RPMI7951 (cell line): ENCODE measurements around the gene POU2F1. TPM values are rescaled to one million over a fixed set of nuclear protein-coding genes. Genes with fewer than 3 reads are reported as not detected.

Experiments used
- DNase-seq: peaks from one replicate; pipeline ENCODE4 v3.0.0-alpha.2; 2012; ENCODE audit warnings: low read depth
- total RNA-seq: library from RNA; depleted of rRNA; stranded (reverse); fragments of >200 nt; shearing (Covaris generic); gene quantifications from 2 replicates; pipeline ENCODE4 v1.2.3, GENCODE V29; 2014

The POU2F1 gene
- total RNA-seq, 1 experiment from 2014 or later: 8.4 TPM

DNA sequence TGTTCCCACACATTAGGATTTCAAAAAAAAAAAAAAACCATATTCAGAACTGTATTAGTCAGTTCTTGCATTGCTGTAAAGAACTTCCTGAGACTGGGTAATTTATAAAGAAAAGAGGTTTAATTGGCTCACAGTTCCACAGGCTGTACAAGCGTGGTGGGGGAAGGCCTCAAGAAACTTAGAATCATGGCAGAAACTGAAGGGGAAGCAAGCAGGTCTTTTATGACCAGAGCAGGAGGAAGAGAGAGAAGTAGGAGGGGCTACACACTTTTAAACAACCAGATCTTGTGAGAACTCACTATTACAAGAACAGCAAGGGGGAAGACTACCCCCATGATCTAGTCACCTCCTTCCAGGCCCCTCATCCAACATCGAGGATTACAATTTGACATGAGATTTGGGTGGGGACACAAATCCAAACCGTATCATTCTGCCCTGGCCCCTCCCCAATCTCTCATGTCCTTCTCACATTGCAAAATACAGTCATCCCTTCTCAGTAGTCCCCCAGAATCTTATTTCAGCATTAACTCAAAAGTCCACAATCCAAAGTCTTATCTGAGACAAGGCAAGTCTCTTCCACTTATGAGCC lies 51.8 kb downstream of the POU2F1 start:
- DNase-seq: no peak

DNA sequence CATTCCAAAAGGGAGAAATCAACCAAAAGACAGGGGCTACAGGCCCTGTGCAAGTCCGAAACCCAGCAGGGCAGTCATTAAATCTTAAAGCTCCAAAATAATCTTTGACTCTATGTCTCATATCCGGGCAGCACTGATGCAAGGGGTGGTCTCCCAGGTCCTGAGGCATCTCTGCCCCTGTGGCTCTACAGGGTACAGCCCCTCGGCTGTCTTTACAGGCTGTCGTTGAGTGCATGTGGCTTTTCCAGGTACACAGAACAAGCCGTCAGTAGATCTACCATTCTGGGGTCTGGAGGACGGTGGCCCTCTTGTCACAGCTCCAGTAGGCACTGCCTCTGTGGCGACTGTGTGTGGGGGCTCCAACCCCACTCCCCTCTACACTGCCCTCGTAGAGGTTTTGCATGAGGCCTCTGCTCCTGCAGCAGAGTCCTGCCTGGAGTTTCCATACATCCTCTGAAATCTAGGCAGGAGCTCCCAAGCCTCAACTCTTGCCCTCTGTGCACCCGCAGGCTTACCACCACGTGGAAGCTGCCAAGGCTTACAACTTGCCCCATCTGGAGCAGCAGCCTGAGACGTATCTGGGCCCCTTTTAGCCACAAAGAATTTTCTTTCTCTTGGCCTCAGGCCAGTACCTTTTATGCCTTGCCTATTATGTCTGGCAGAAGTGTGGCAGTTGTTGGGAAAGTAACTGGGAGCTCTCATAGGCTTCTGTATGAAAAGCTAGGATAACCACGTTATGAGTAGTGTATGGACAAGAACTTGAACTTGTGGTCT lies 52.5 kb downstream of the POU2F1 start:
- peak; percentile 91 for DNase-seq

DNA sequence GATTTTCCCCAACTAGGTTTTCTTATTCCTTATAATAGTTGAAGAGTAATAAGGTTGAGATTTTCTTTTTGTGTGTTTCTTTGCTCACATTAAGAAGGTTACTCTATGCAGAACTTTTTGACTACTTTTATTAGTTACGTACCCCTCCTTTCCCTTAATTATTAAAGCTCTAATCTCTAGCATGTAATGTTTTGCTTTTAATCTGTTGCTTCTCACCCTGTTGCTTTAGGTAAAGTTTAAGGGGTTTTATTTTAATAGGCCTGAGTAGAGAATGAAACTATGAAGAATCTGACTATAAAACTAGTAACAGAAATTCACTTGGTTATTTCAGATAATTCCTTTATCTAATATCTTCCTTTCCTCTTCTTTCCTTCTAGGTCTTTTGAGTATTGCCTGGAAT lies 53.4 kb downstream of the POU2F1 start:
- no peak for DNase-seq

DNA sequence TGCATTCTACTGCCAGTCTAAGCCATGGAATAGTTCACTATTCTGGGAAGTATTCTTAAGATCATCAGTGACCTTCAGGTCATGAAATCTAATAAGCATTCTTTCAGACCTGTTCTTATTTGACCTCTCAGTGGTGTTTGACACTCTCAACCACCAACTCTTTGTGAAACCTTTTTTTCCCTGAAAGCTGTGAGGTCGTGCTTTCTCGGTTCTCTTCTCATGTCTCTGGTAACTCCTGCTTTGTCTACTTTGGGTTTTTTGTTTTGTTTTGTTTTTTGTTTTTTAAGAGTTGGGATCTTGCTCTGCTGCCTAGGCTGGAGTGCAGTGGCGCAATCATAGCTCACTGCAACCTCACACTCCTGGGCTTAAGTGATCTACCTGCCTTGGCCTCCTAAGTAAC lies 56.3 kb downstream of the POU2F1 start:
- no peak for DNase-seq

DNA sequence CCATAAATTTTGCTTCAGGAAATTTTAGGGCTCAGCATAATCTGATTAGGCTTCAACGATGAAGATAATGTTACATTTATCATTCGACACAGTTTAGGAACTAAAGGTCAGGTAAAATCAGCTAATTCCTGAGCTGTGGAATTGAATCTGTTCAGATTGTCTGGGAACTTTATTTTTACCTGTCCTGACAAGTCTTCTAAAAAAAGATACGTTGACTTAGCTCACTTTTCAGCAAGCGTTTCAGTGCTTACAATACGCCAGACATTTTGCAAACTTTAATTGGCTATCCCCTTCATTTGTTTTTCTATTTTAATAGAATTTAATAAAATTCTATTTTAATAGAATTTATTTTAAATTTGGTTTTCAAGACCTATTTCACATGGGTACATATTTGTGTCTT lies 57.8 kb downstream of the POU2F1 start:
- DNase-seq: no peak

DNA sequence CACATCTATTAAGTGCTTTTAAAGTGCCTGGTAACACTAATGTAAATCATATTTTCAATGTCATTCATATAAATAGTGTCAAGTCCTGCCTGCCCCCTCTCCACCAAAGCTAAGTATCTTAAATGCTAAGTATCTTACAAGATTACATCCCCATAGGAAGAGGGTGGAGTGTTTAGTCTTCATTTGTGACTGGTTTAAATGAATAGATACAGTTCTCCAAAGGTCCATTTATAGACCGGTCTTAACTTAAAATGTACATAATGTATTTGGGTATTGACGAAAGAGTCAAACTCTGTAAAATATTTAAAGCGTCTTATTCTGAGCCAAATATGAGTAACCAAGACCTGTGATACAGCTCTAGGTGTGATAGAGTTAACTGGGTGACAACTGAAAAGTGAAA lies 60.2 kb downstream of the POU2F1 start:
- DNase-seq: no peak

DNA sequence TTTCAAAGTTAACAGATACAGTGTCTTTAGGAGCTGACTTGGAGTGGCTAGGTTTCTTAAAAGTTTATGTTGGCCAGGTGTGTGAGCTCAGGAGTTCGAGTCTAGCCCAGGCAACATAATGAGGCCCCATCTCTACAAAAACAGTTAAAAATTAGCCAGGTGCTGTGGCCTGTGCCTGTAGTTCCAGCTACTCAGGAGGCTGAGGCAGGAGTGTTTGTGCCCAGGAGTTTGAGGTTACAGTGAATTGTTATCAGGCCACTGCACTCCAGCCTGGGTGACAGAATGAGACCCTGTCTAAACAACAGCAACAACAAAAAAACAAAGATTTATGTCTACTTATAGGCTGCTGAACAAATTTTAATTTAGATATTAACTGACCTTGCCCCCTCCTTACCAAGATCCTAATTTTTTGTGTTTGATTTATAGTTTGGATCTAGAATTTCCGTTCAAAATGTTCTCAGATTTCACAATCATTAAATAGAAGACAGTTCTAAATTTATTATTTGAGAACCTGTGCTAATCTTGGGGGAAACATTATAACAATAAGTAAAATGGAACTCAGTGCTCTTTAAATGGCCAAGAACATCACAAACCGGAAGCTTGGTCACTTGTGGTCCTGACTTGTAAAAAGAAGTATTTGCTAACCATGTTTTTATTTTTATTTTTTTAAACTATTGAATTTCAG lies 67.8 kb downstream of the POU2F1 start:
- DNase-seq: no peak

DNA sequence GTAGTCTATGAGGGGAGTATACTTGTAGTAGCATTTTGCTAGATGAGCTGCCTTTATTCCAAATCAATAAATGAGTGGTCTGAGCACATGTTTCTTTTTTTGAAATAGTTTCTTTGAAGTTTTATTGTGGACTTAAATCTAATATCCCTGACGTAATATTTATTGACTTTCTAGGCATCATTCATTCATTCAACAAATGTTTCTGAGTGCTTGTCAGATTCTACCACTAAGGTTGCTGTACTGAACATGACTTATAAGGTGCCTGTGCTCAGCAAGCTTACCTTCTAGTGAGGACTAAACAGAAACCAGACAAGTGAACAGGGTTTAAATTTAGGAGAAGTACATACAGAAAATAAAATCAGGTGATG lies 68.4 kb downstream of the POU2F1 start:
- no peak for DNase-seq

DNA sequence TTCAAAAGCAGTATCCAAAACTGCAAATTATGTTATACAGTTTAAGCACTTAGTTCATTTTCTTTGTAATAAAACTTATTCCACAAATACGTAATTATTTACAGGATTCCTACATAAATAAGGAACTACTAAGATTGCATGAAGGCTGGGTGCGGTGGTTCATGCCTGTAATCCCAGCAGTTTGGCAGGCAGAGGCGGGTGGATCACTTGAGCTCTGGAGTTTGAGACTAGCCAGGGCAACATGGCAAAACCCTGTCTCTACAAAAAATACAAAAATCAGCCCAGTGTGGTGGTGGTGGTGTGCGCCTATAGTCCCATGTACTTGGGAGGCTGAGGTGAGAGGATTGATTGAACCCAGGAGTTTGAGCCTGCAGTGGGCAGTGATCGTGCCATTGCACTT lies 69.3 kb downstream of the POU2F1 start:
- DNase-seq: no peak

DNA sequence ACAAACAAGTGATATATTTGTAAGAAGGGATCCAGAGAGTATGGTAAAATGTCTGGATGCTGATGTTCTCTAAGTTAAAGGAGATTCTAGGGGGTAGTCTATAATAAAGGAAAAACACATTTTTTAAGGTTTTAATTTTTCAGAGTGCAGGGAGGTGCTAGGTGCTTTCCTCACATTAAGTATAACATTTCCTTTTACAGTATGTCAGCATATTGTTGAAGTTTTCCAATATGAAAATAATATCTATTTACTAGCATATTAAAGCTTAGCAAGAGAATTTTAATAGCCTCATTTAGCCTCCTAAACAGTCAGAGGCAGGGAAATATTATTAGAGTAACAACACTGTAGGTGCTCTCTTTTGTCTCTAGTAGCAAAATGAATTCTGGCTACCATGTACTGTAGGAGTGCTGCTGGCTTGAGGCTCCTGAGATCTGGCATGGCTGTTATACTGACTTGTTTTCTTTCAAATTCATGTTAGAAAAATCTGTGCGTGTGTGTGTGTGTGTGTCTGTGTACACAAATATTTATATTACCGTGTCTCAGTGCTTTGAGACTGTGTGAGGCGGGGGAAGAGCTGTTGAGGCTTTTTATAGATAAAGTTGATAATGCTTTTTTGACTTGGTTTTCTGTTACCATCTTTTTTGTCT lies 71.0 kb downstream of the POU2F1 start:
- no peak for DNase-seq

DNA sequence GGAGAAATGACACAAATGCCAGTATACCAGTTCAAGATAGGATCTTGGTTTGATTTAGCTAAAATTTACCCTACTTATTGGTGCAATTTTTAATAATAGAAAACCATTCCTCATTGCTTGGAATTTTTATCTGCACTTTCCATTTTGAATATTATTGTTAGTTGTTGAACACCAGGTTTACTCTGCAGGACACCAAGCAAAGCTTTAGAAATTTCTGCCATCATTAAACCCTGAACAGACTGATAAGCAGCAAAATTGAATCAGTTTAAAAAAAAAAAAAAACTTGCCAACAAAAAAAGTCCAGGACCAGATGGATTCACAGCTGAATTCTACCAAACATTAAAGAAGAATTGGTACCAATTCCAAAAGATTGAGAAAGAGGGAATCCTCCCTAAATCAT lies 71.5 kb downstream of the POU2F1 start:
- DNase-seq: no peak

DNA sequence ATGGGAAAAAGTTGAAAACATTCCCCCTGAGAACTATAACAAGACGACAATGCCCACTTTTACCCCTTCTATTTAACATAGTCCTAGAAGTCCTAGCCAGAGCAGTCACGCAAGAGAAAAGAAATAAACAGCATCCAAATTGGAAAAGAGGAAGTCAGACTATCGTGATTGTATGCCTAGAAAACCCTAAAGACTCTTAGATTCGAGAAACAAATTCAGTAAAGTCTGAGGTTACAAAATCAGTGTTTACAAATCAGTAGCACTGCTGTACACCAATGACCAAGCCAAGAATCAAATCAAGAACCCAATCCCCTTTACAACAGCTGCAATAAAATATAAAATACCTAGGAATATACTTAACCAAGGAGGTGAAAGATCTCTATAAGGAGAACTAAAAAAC lies 72.4 kb downstream of the POU2F1 start:
- DNase-seq: no peak

DNA sequence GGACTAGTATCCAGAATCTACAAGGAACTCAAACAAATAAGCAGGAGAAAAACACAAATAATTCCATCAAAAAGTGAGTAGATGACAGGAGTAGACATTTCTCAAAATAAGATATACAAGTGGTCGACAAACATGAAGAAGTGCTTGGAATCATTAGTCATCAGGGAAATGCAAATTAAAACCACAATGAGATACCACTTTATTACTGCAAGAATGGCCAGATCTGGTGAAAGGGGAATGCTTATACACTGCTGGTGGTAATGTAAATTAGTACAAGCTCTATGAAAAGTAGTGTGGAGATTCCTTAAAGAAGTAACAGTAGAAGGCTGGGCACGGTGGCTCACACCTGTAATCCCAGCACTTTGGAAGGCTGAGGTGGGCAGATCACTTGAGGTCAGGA lies 73.8 kb downstream of the POU2F1 start:
- DNase-seq: peak; percentile 37

DNA sequence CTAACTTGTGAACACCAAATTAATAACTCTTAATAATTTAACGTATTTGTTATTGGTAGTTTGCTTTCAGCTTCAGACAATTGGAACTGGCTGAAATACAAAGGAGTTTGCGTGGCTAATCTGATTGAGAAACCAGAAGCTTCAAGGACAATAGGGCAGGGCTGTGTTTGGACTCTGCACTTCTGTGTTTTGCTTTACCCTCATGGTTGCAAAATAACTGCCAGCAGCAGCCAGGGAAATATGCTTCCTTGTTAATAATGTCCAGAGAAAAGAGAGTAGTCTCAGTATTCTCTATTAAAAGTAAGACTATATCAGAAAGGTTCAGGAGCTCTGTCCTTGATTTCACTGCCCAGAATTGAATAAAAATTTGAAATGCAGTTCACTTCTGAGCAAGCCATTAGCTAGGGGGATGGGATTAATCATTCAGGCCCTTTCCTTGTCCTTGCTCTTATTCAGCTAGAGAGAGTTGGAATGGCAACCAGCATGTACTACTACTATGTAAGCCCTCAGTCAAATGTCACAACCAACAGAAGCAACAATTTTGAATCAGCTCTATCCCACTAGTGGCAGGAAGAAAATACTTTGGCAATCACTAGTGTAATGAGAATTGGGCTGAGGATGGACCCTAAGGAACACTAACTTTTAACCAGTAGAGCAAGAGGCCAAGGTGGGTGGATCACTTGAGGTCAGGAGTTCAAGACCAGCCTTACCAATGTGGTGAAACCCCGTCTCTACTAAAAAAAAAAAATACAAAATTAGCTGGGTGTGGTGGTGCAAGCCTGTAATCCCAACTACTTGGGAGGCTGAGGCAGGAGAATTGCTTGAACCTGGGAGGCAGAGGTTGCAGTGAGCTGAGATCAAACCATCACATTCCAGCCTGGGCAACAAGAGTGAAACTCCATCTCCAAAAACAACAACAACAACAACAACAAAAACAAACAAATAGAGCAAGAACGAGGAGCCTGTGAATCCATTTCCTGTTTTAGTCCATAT lies 76.8 kb downstream of the POU2F1 start:
- DNase-seq: no peak

DNA sequence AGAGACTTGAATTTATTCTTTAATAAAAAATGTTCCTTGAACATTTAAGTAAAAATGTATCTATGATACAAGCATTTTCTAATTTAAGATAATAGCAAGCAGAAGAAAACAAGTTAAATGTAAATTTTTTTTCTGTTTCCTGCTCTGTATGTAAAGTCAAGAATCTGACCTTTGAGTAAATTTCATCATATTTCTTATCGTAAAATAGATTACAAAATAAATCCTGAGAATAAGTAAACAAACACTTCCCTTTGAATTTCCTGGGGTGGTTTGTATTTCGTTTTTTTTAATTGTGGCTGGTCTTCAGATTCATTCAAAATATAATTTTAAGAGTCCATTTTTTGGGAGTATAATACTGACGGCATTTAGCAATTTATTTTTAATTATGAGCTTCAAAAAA lies 77.6 kb downstream of the POU2F1 start:
- DNase-seq: no peak

DNA sequence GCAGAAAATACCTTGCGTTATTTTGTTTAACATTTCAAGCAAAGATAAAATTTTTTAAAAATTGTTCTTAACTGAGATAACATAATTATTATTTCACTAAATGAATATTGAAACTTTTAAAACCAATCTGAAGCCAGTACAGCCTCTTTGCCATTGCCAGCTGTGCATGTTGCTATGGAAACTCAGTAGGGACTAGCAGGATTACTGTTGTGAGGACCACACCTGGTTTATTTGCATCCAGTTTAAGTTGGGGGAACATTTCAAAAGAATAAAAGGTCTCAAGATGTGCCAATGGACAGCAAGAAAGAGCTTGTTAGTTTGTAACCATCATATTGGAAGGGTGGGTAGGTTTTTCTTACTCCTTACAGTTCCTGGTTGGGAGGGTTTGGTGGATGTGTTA lies 80.7 kb downstream of the POU2F1 start:
- DNase-seq: no peak

DNA sequence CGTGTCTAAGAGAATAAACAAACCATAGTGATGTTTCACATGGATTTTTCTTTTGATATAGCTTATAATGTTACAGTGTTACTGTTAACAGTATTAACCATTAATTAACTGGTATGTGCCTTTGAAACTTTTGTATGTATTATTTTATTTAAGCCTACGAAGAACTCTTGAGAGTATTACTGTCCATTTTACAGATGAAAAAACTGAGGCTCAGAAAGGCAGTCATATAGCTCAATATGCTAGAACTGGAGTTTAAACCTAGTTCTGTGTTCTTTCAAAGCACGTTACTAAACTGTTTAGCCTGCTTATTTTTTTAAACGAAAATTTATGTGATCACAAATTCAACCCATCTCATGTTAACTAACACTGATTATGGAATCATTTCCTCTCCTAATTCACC lies 83.5 kb downstream of the POU2F1 start:
- DNase-seq: no peak

DNA sequence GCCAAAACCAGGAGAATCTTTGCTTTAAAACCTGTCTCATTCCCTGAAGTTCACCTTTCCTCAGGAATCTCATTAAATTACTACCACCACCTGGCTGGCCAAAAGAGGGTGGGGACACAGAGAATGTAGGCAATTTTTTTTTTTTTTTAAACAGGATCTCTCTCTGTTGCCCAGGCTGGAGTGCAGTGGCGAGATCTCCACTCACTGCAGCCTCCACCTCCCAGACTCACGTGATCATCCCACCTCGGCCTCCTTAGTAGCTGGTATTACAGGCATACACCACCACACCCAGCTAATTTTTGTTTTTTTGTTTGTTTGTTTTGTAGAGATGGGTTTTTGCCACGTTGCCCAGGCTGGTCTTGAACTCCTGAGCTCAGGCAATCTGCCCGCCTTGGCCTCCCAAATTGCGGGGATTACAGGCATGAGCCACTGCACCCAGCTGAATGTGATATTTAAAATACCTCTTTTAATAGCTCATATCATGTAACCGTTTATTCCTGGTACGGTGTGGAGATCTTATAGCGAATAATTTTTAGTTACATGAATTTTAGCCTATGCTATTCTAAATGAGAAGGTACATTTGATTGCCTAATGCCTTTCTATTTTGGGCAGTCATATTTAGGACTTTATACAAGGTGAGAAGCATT lies 84.5 kb downstream of the POU2F1 start:
- DNase-seq: no peak

DNA sequence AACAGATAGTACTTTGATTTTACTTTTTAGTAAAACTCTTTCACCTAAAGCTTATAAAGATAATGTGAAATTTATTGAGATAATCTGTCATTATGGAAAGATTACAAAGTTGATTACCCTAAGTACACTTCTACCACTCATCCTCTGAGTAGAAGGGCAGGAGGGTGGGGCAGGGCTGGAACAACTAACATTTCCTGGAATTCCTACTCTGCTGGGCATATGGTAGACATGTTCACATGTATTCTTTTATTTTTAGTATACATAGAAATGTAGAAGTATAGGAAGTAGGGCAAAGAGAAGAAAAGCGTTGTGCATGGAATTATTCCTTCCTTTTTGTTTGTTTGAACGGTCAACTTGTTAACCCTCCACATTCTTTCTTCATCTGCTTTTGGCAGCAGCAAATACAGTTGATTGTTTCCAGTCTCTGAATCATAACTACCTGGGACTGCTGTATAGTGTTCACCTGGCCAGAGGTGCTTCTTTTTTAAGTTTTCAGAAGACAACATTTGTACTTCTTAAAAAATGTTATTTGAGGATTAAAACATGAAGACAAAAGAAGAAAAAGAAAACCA lies 85.1 kb downstream of the POU2F1 start:
- no peak for DNase-seq

DNA sequence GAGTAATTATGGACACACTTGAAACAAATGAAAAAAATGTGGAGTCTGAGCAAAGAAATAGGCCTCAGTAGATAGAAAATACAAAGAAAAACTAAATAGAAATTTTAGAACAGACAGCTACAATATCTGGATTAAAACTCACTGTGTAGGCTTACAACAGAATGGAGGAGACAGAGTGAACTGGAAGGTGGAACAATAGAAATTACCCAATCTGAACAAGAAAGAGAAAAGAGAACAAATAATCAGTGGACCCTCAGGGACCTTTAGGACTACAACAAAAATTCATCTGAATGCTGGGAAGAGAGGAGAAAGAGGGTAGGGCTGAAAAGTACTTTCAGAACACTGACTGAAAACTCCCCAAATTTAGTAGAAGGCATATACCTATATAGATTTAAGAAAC lies 90.0 kb downstream of the POU2F1 start:
- no peak for DNase-seq

DNA sequence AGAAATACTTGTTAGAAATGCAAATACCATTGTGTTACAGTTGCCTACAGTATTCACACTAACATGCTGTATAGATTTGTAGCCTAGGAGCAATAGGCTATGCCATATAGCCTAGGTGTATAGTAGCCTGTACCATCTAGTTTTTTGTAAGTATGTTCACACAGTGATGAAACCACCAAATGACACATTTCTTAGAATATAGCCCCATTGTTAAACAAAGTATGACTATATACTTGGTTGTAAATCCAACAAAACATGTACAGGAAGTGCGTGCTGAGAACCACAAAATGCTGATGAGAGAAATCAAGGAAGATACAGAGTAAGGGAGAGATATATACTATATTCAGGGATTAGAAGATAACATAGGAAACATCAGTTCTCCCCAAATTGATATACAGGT lies 92.2 kb downstream of the POU2F1 start:
- no peak for DNase-seq
